HCT116 (cell line): ENCODE measurements around the gene ADORA3.

Experiments used
- CEBPB ChIP-seq: IDR thresholded peaks from 2 replicates; pipeline ENCODE4 v1.6.1; 2012; ENCODE audit warnings: low read depth
- CTCF ChIP-seq, 3 experiments: fragments of 200-600 bp in 1 of 3; sonication (generic) in 1 of 3; IDR thresholded peaks in 2 of 3; conservative IDR thresholded peaks in 1 of 3; 2 replicates each; pipeline ENCODE4 v1.5.1; 2012 to 2017; ENCODE audit warnings: low read depth in 2 of 3, low read length in 2 of 3, antibody characterized with exemption in 1 of 3, borderline replicate concordance in 1 of 3, control low read depth in 1 of 3, mild to moderate bottlenecking in 1 of 3, mixed read lengths in 1 of 3, mixed run types in 1 of 3, moderate library complexity in 1 of 3; ENCODE audit not compliant: insufficient read depth in 1 of 3
- EZH2 ChIP-seq: fragments of 200-600 bp; sonication (generic); IDR thresholded peaks from 2 replicates; pipeline ENCODE4 v1.6.1; 2017; ENCODE audit warnings: antibody characterized with exemption, mixed run types
- MAX ChIP-seq: IDR thresholded peaks from 2 replicates; pipeline ENCODE4 v1.6.1; 2012
- POLR2A ChIP-seq: IDR thresholded peaks from 2 replicates; pipeline ENCODE4 v1.7.0; 2011; ENCODE audit warnings: borderline replicate concordance; ENCODE audit not compliant: insufficient read depth, insufficient read length; ENCODE audit errors: extremely low read depth
- POLR2AphosphoS5 ChIP-seq: IDR thresholded peaks from 2 replicates; pipeline ENCODE4 v1.6.1; 2011; ENCODE audit warnings: mild to moderate bottlenecking, low read depth, low read length, moderate library complexity
- RAD21 ChIP-seq: IDR thresholded peaks from 2 replicates; pipeline ENCODE4 v1.6.1; 2012; ENCODE audit warnings: low read depth, mild to moderate bottlenecking
- YY1 ChIP-seq: IDR thresholded peaks from 2 replicates; pipeline ENCODE4 v1.6.1; 2011; ENCODE audit warnings: low read length, low read depth, moderate library complexity, mild to moderate bottlenecking; ENCODE audit not compliant: insufficient replicate concordance; ENCODE audit errors: extremely low read depth
- ZBTB33 ChIP-seq: IDR thresholded peaks from 2 replicates; pipeline ENCODE4 v1.6.1; 2011; ENCODE audit warnings: mild to moderate bottlenecking, low read length, moderate library complexity; ENCODE audit not compliant: insufficient replicate concordance; ENCODE audit errors: extremely low read depth
- ZFX ChIP-seq: fragments of 450-650 bp; IDR thresholded peaks from 2 replicates; pipeline ENCODE4 v1.6.1; 2017

DNA sequence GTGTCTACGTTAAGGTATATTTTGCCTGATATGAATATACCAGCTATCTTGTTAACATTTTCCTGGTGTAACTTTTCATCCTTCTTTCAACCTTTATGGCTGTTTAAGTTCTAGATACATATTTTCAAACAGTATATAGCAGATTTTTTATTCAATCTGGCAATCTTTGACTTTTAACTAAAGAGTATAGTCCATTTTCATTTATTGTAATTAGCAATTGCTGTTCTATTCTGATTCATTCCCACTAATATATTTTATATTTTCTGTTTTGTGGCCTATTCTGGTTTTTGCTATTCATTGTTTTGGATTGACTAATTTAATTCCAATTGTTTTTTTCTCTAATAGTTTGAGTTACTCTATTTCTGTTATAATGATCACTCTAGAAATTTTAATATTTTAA is 37.0 kb downstream of the ADORA3 start:
- TF ChIP-seq POLR2A (no peak), CEBPB (no peak), ZBTB33 (no peak), POLR2AphosphoS5 (no peak), RAD21 (no peak), CTCF (IDR thresholded peaks at IDR 0.05 in 2 of 3, conservative IDR thresholded peaks at IDR 0.05 in 1 of 3; ENCODE audit: borderline replicate concordance in 1 of 3, insufficient read depth in 1 of 3, low read depth in 2 of 3, low read length in 2 of 3) (no peak), EZH2 (no peak), MAX (no peak), ZFX (no peak), YY1 (no peak)
